Measurements from ENCODE around the gene FOXP1. TPM values are rescaled to one million over a fixed set of nuclear protein-coding genes. Genes with fewer than 3 reads are reported as not detected.
A peak's percentile ranks its signal among the peaks of the same experiment; 100 is the strongest.

FOXP1 gene
- total RNA-seq, 1 donor from 2014 or later = 27.3 TPM

DNA sequence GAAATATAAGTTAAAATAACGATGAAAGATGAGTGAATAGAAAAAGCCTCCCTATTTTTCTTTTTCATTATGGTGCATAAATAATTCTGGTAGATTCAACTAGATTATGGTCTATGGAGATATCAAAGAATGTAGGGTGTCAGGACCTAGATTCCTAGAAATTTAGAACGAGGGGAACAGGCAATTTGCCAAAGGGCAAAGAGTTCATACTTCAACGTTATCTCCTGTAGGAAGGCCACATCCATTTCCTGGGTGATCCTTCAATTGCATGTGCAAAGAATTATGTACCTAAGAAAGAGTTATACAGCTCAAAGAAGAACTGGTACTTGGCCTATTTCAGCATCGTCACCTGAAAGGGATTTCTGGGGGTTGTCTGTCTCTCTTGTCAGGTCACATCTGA, 351.8 kb downstream of the FOXP1 start:
- no peak for TF ChIP-seq EZH2 (IDR thresholded peaks at IDR 0.05)
- TF ChIP-seq EZH2phosphoT487 (IDR thresholded peaks at IDR 0.05) = no peak
- no peak for TF ChIP-seq CTCF (IDR thresholded peaks at IDR 0.05)
- peaks cover 10% of the 10 kb centered on the region for H3F3A ChIP-seq (ENCODE audit: low read depth)
- H3K9ac ChIP-seq = no peak overlapping the region
- Mint-ChIP-seq H3K4me3 (no peak overlapping the region), H3K27ac (no peak overlapping the region), H3K27me3 (ENCODE audit: insufficient read depth, low read depth) (no peaks in the 10 kb centered on the region), H3K4me1 (peaks cover 8% of the 10 kb centered on the region), H3K9me3 (no peaks in the 10 kb centered on the region), H3K36me3 (no peaks in the 10 kb centered on the region)
- H3K27me3 ChIP-seq = no peaks in the 10 kb centered on the region
- H3K9me3 ChIP-seq (ENCODE audit: low read depth) = no peaks in the 10 kb centered on the region
- H3K27ac ChIP-seq = no peak overlapping the region
- peaks cover 20% of the 10 kb centered on the region for H4K20me1 ChIP-seq (ENCODE audit: low read depth)
- H3K36me3 ChIP-seq = no peaks in the 10 kb centered on the region
- no peak overlapping the region for H2AFZ ChIP-seq (replicated peaks)
- no peak for DNase-seq (ENCODE audit: low spot score)
- no peak overlapping the region for H3K4me2 ChIP-seq
- peaks cover 17% of the 10 kb centered on the region for H3K4me1 ChIP-seq
- H3K4me3 ChIP-seq = no peak overlapping the region
- H3K79me2 ChIP-seq (ENCODE audit: low read depth) = peaks cover 24% of the 10 kb centered on the region

GRCh38 chr3:71229905-71230657, 353.4 kb downstream of the FOXP1 start:
- Histone ChIP-seq H2AFZ (replicated peaks) (no peak overlapping the region), H3K4me1 (peaks cover 17% of the 10 kb centered on the region), H3K27me3 (no peaks in the 10 kb centered on the region), H3K36me3 (no peaks in the 10 kb centered on the region), H3K27ac (no peak overlapping the region), H4K20me1 (ENCODE audit: low read depth) (peaks cover 20% of the 10 kb centered on the region), H3F3A (ENCODE audit: low read depth) (peaks cover 10% of the 10 kb centered on the region), H3K4me3 (no peak overlapping the region), H3K4me2 (peak overlapping the region; percentile 47), H3K79me2 (ENCODE audit: low read depth) (peaks cover 28% of the 10 kb centered on the region), H3K9ac (no peak overlapping the region), H3K9me3 (ENCODE audit: low read depth) (no peaks in the 10 kb centered on the region)
- Mint-ChIP-seq H3K27ac (no peak overlapping the region), H3K4me1 (peaks cover 8% of the 10 kb centered on the region), H3K9me3 (no peaks in the 10 kb centered on the region), H3K36me3 (no peaks in the 10 kb centered on the region), H3K4me3 (no peak overlapping the region), H3K27me3 (ENCODE audit: insufficient read depth, low read depth) (no peaks in the 10 kb centered on the region)
- DNase-seq (ENCODE audit: low spot score) = peak; percentile 21
- no peak for TF ChIP-seq EZH2 (IDR thresholded peaks at IDR 0.05)
- no peak for TF ChIP-seq EZH2phosphoT487 (IDR thresholded peaks at IDR 0.05)
- no peak for TF ChIP-seq CTCF (IDR thresholded peaks at IDR 0.05)

GRCh38 chr3:71228156-71228866, 355.2 kb downstream of the FOXP1 start:
- Histone ChIP-seq H3K79me2 (ENCODE audit: low read depth) (peaks cover 43% of the 10 kb centered on the region), H3K4me2 (no peak overlapping the region), H3K4me1 (peaks cover 17% of the 10 kb centered on the region), H3K4me3 (no peak overlapping the region), H3K36me3 (no peaks in the 10 kb centered on the region), H3K27ac (no peak overlapping the region), H4K20me1 (ENCODE audit: low read depth) (peaks cover 20% of the 10 kb centered on the region), H3F3A (ENCODE audit: low read depth) (peaks cover 10% of the 10 kb centered on the region), H2AFZ (replicated peaks) (no peak overlapping the region), H3K9me3 (ENCODE audit: low read depth) (no peaks in the 10 kb centered on the region), H3K9ac (no peak overlapping the region), H3K27me3 (no peaks in the 10 kb centered on the region)
- no peak for DNase-seq (ENCODE audit: low spot score)
- H3K4me3 Mint-ChIP-seq = no peak overlapping the region
- H3K36me3 Mint-ChIP-seq = no peaks in the 10 kb centered on the region
- H3K27ac Mint-ChIP-seq = no peak overlapping the region
- no peaks in the 10 kb centered on the region for H3K9me3 Mint-ChIP-seq
- H3K4me1 Mint-ChIP-seq = peaks cover 8% of the 10 kb centered on the region
- H3K27me3 Mint-ChIP-seq (ENCODE audit: insufficient read depth, low read depth) = no peaks in the 10 kb centered on the region
- no peak for TF ChIP-seq EZH2 (IDR thresholded peaks at IDR 0.05)
- TF ChIP-seq EZH2phosphoT487 (IDR thresholded peaks at IDR 0.05) = no peak
- no peak for TF ChIP-seq CTCF (IDR thresholded peaks at IDR 0.05)

All from neural progenitor cell (in vitro differentiated cells).